BLaER1 treated with 17β-estradiol and CSF1 and Interleukin-3, amounts not matched to agents 10 nM and 100 nM (cell line): ENCODE results near the gene AFF3.

Source experiments
- H3K27ac ChIP-seq, 11 experiments: shearing (Covaris generic); formaldehyde crosslinking; 2 replicates each; pipeline ENCODE4 v1.8.1; 2022
- H3K27me3 ChIP-seq, 11 experiments: shearing (Covaris generic); formaldehyde crosslinking; 2 replicates each; pipeline ENCODE4 v1.8.1; 2022
- H3K36me3 ChIP-seq, 11 experiments: shearing (Covaris generic); formaldehyde crosslinking; 2 replicates each; pipeline ENCODE4 v1.8.1; 2022
- H3K4me1 ChIP-seq, 10 experiments: shearing (Covaris generic); formaldehyde crosslinking; 2 replicates each; pipeline ENCODE4 v1.8.1; 2022
- H3K4me2 ChIP-seq, 11 experiments: shearing (Covaris generic); formaldehyde crosslinking; 2 replicates each; pipeline ENCODE4 v1.8.1; 2022
- H3K4me3 ChIP-seq, 10 experiments: shearing (Covaris generic); formaldehyde crosslinking; 2 replicates each; pipeline ENCODE4 v1.8.1; 2022
- H3K9ac ChIP-seq, 11 experiments: shearing (Covaris generic); formaldehyde crosslinking; 2 replicates each; pipeline ENCODE4 v1.8.1; 2022
- H3K9me3 ChIP-seq, 11 experiments: shearing (Covaris generic); formaldehyde crosslinking; replicated peaks in 1 of 11; 2 replicates each; pipeline ENCODE4 v1.8.1; 2022
- H4K20me1 ChIP-seq, 11 experiments: shearing (Covaris generic); formaldehyde crosslinking; 2 replicates each; pipeline ENCODE4 v1.8.1; 2022
- Cebpa-rat ChIP-seq, 11 experiments: shearing (Covaris generic); IDR thresholded peaks; 2 replicates each; pipeline ENCODE4 v1.8.1; 2022

The AFF3 gene

DNA sequence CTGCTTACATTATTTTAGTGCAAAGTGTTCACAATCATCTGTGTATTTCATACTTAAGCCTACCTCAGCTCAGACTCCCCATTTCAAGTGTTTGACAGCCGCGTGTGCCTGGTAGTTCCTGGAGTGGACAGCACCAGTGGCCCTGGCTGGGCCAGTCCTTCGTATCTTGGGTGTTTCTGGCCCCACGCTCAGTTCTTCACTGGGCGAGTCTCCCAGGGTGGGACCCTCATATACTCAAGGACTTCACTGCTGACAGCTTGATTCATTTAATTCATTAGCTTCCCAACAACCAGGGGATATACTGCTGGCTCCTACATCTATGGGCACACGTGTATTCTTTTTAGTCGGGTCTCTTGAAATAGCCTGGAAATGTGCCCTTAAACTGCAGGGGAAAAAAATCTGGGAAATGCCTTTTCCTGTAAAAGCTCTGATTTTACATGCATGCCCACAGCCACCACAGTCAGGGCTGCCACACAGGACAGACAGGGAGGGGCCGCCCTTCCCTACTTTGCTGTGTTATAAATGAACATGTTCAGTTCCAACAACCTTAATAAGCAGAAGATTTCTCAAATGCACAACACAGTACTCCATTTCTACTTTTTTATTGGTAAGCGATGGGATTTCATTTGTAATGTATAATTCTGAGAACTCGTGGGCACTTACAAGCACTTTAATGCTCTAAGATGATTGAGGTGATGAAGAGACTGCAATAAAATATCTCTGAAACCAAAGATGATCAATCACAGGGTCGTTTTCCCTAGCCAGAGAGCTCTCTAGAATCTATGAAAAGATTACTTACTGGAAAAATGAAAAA lies 447.1 kb downstream of the AFF3 start:
- no peak overlapping the region for H3K27ac ChIP-seq
- H3K9me3 ChIP-seq = no peaks in the 10 kb centered on the region
- no peak overlapping the region for H3K4me3 ChIP-seq
- 0 out of 22 replicates have a peak, but pooled peaks cover 0 to 3% (median 0%) of the 10 kb centered on the region in 11 experiments for H4K20me1 ChIP-seq
- no peaks in the 10 kb centered on the region for H3K27me3 ChIP-seq
- H3K4me1 ChIP-seq = peaks cover 0 to 10% (median 0%) of the 10 kb centered on the region in 10 experiments; a peak in 6 of 20 replicates
- H3K4me2 ChIP-seq = no peak overlapping the region
- H3K9ac ChIP-seq = no peak overlapping the region
- peaks cover 0 to 12% (median 0%) of the 10 kb centered on the region in 11 experiments; a peak in 2 of 22 replicates for H3K36me3 ChIP-seq
- TF ChIP-seq Cebpa-rat (IDR thresholded peaks at IDR 0.05) = no peak

- H3K36me3 ChIP-seq = peaks cover 0 to 12% (median 0%) of the 10 kb centered on the region in 11 experiments; a peak in 1 of 22 replicates
- H3K4me1 ChIP-seq = peaks cover 0 to 10% (median 0%) of the 10 kb centered on the region in 10 experiments; a peak in 6 of 20 replicates
- TF ChIP-seq Cebpa-rat (IDR thresholded peaks at IDR 0.05) = no peak
- 0 out of 22 replicates have a peak, but pooled peaks cover 0 to 3% (median 0%) of the 10 kb centered on the region in 11 experiments for H4K20me1 ChIP-seq
- no peaks in the 10 kb centered on the region for H3K9me3 ChIP-seq
- H3K27me3 ChIP-seq = no peaks in the 10 kb centered on the region
- H3K9ac ChIP-seq = no peak overlapping the region
- no peak overlapping the region for H3K4me3 ChIP-seq
- H3K27ac ChIP-seq = no peak overlapping the region
- H3K4me2 ChIP-seq = no peak overlapping the region
Measured at GRCh38 chr2:99694331-99694730, 448.1 kb downstream of the AFF3 start.

DNA sequence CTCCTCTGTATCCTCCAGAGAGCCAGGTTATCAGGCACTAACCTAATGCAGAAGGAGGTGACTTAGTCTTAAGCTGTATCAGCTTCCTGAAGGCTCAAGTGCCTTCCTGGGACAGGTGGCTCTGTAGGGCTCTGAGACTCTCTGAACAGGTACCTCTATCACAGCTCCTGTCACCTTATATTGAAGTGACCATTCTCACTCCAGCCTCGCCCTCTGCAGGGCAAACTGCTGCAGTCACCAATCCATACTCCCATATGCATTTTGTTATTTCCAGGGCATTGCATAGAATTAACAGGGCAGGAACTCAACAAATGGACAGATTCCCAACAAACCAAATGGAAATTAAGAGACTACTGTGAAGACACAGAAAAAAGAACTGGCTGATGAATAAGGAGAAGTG lies 449.6 kb downstream of the AFF3 start:
- Histone ChIP-seq H3K9ac (no peak overlapping the region), H4K20me1 (no peaks in the 10 kb centered on the region), H3K4me2 (no peak overlapping the region), H3K27me3 (no peaks in the 10 kb centered on the region), H3K36me3 (peaks cover 0 to 12% (median 0%) of the 10 kb centered on the region in 11 experiments; a peak in 1 of 22 replicates), H3K27ac (no peak overlapping the region), H3K9me3 (no peaks in the 10 kb centered on the region), H3K4me1 (peaks cover 0 to 10% (median 0%) of the 10 kb centered on the region in 10 experiments; a peak in 6 of 20 replicates), H3K4me3 (no peak overlapping the region)
- no peak for TF ChIP-seq Cebpa-rat (IDR thresholded peaks at IDR 0.05)

DNA sequence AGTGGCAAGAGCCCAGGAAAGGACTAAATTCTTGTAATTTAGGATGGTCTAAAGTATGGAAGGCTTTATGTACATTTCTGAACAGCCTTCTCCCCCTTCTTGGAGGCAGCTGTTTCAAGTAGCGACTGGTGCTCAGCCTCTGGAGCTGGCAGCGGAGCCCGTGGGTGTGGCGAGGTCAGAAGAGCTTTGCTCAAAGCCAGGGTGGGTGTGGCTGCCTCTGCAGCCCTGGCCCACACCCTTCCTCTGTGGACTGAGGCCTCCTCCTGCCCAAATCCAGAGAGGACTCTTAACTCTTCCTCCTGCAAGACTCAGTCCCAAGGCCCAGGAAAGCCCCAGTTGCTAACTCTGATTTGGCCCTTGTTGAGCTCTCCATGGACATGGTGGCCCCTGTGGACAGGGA lies 450.5 kb downstream of the AFF3 start:
- TF ChIP-seq Cebpa-rat (IDR thresholded peaks at IDR 0.05) = no peak
- H3K4me2 ChIP-seq = peak overlapping the region in 3 of 11 experiments; percentile 19 to 38 (median 32); a peak in 2 of 22 replicates
- no peak overlapping the region for H3K27ac ChIP-seq
- H3K36me3 ChIP-seq = 0 out of 22 replicates have a peak, but pooled peaks cover 0 to 7% (median 0%) of the 10 kb centered on the region in 11 experiments
- no peaks in the 10 kb centered on the region for H3K9me3 ChIP-seq
- peaks cover 0 to 10% (median 0%) of the 10 kb centered on the region in 10 experiments; a peak in 6 of 20 replicates for H3K4me1 ChIP-seq
- no peaks in the 10 kb centered on the region for H3K27me3 ChIP-seq
- H3K9ac ChIP-seq = no peak overlapping the region
- no peaks in the 10 kb centered on the region for H4K20me1 ChIP-seq
- H3K4me3 ChIP-seq = no peak overlapping the region

- no peak overlapping the region for H3K9ac ChIP-seq
- H3K4me3 ChIP-seq = no peak overlapping the region
- peaks cover 0 to 10% (median 0%) of the 10 kb centered on the region in 10 experiments; a peak in 6 of 20 replicates for H3K4me1 ChIP-seq
- H3K4me2 ChIP-seq = no peak overlapping the region
- TF ChIP-seq Cebpa-rat (IDR thresholded peaks at IDR 0.05) = no peak
- H3K9me3 ChIP-seq = no peaks in the 10 kb centered on the region
- no peaks in the 10 kb centered on the region for H3K27me3 ChIP-seq
- H3K27ac ChIP-seq = no peak overlapping the region
- H4K20me1 ChIP-seq = no peaks in the 10 kb centered on the region
- H3K36me3 ChIP-seq = peaks cover 0 to 7% (median 0%) of the 10 kb centered on the region in 11 experiments; a peak in 3 of 22 replicates
Measured at GRCh38 chr2:99689145-99689742, 453.1 kb downstream of the AFF3 start.

DNA sequence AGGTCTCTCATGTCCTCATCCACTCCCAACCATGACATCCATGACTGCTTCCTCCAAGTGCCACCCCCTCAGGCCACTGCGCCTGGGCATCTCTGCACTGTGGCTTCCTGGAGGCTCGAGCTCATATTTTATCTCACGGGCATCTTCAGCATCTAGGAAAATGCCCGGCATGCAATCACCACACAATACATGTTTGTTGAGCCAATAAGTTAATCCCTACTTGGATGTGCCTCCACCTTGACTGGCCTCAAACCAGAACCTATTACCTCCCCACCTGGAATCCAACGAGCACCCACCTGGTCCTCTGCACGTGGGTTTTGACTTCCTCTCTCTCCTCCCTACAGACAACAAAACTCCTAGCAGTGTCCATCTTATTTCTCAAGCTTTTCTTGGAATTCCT lies 453.7 kb downstream of the AFF3 start:
- H3K9me3 ChIP-seq = no peaks in the 10 kb centered on the region
- no peak for TF ChIP-seq Cebpa-rat (IDR thresholded peaks at IDR 0.05)
- no peak overlapping the region for H3K4me3 ChIP-seq

DNA sequence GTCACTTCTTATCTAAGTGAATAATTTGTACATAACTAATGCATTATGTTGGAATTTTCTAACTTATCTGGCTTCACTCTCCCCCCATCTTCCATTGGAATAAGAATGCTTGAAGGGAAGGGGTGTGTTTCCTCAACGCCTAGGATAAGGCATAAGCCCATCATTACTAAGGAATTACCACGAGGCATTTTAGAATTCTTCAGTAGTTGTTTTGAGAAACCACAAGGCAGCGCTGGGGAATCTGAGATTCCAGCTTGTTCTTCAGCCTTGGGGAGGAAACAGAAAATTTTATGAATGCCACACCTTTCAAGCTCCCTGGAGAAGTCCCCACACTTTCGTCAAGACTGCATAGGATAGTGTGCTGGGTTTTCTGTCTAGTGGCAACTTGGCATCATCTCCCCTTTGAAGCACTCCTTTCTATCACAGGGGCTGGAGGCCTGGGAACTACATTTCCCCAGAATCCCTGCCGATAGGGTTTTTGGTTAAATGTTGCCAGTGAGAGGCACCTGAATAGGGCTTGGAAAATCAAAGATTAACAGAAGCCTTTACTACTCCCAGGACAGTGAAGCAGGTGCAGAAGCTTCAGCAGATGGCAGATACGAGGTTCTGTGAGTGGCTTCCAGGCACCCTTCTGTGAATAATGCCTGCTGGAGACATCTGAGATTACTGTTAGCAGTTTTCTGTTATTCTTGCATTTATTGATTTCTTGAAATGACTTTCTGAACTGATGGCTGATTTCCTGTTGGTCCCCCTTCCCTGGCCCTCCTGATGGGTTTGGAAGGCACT lies 459.9 kb downstream of the AFF3 start:
- H3K9ac ChIP-seq = no peak overlapping the region
- peaks cover 0 to 20% (median 5%) of the 10 kb centered on the region in 11 experiments; a peak in 6 of 22 replicates for H3K36me3 ChIP-seq
- no peak overlapping the region for H3K27ac ChIP-seq
- H3K4me1 ChIP-seq = peaks cover 0 to 8% (median 0%) of the 10 kb centered on the region in 10 experiments; a peak in 1 of 20 replicates
- no peak overlapping the region for H3K4me3 ChIP-seq
- TF ChIP-seq Cebpa-rat (IDR thresholded peaks at IDR 0.05) = no peak
- H3K27me3 ChIP-seq = no peaks in the 10 kb centered on the region
- H3K9me3 ChIP-seq = no peaks in the 10 kb centered on the region
- H3K4me2 ChIP-seq = no peak overlapping the region
- H4K20me1 ChIP-seq = no peaks in the 10 kb centered on the region

More for the DNA sequence above, 453.7 kb downstream of the AFF3 start:
- Histone ChIP-seq H4K20me1 (no peaks in the 10 kb centered on the region), H3K36me3 (peaks cover 0 to 7% (median 0%) of the 10 kb centered on the region in 11 experiments; a peak in 3 of 22 replicates), H3K27ac (no peak overlapping the region), H3K9ac (no peak overlapping the region), H3K4me1 (peaks cover 0 to 10% (median 0%) of the 10 kb centered on the region in 10 experiments; a peak in 6 of 20 replicates), H3K27me3 (no peaks in the 10 kb centered on the region), H3K4me2 (no peak overlapping the region)

DNA sequence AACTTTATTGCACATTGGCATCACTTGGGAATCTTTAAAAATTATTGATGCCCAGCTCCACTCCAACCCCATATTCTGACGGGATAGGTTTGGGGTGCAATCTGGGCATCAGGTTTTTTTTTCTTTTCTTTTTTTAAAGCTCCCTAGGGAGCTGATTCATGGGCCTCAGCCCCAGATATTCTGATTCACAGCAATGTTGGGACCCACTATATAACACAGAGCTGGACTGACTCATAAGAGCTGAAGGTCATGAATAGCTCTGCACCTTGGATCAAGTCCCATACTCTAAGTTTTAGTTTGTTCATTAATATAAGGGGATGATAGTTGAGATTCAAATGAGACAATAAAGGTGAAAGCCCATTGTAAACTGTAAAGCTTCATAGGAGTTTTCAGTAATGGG lies 461.4 kb downstream of the AFF3 start:
- no peaks in the 10 kb centered on the region for H4K20me1 ChIP-seq
- peaks cover 0 to 8% (median 0%) of the 10 kb centered on the region in 10 experiments; a peak in 1 of 20 replicates for H3K4me1 ChIP-seq
- no peak overlapping the region for H3K4me3 ChIP-seq
- H3K27me3 ChIP-seq = no peaks in the 10 kb centered on the region
- no peaks in the 10 kb centered on the region for H3K9me3 ChIP-seq
- TF ChIP-seq Cebpa-rat (IDR thresholded peaks at IDR 0.05) = no peak
- H3K27ac ChIP-seq = no peak overlapping the region
- H3K9ac ChIP-seq = no peak overlapping the region
- peaks cover 0 to 20% (median 6%) of the 10 kb centered on the region in 11 experiments; a peak in 5 of 22 replicates for H3K36me3 ChIP-seq
- no peak overlapping the region for H3K4me2 ChIP-seq
